ENCODE measurements around the gene ZNF689. TPM values are rescaled to one million over a fixed set of nuclear protein-coding genes. Genes with fewer than 3 reads are reported as not detected.

Gene ZNF689
- total RNA-seq, 2 donors from 2014 or later: 13.4 to 17.8 TPM

- intact Hi-C loops (cut with DNase I): no loop called here
- Histone ChIP-seq H3K4me1 (replicated peaks) (no peaks in the 10 kb centered on the region), H3K36me3 (no peaks in the 10 kb centered on the region), H3K4me3 (no peak overlapping the region), H3K9me3 (no peaks in the 10 kb centered on the region), H3K27me3 (replicated peaks; ENCODE audit: insufficient read depth) (no peaks in the 10 kb centered on the region), H3K27ac (no peak overlapping the region)
- DNase-seq (ENCODE audit: low spot score): no peak
- no peak for TF ChIP-seq POLR2AphosphoS5 (IDR thresholded peaks at IDR 0.05)
- TF ChIP-seq POLR2A (IDR thresholded peaks at IDR 0.05): no peak
- no peak for TF ChIP-seq CTCF (IDR thresholded peaks at IDR 0.05)
- 98% methylated on average over 2 of the region's 2 CpGs for WGBS
Observed at GRCh38 chr16:30588651-30589050, 21.5 kb downstream of the ZNF689 start.

- peak; percentile 100 for TF ChIP-seq POLR2AphosphoS5 (IDR thresholded peaks at IDR 0.05)
- TF ChIP-seq CTCF (IDR thresholded peaks at IDR 0.05): peak in 3 of 4 experiments; percentile 54 to 69 (median 62)
- peak; percentile 56 for TF ChIP-seq POLR2A (IDR thresholded peaks at IDR 0.05)
- H3K27me3 ChIP-seq (replicated peaks; ENCODE audit: insufficient read depth): no peaks in the 10 kb centered on the region
- DNase-seq (ENCODE audit: low spot score): peak; percentile 98
- WGBS: 0% methylated on average over 21 of the region's 50 CpGs
- H3K4me1 ChIP-seq (replicated peaks): peaks cover 3% of the 10 kb centered on the region
- intact Hi-C loops (cut with DNase I): no loop called here
- peak within 1 kb of the TSS; percentile 88 to 91 for H3K27ac ChIP-seq
- peak within 1 kb of the TSS; percentile 61 to 76 for H3K4me3 ChIP-seq
- no peaks in the 10 kb centered on the region for H3K36me3 ChIP-seq
- no peaks in the 10 kb centered on the region for H3K9me3 ChIP-seq
Observed at GRCh38 chr16:30585400-30586191, 24.6 kb downstream of the ZNF689 start, which contains the start of gene ZNF785. TSS of gene ZNF785 (minus strand) at chr16:30585697. CDS start at chr16:30585611, 86 bp downstream.

GRCh38 chr16:30585022-30585399 lies 25.2 kb downstream of the ZNF689 start:
- intact Hi-C loops (cut with DNase I): no loop called here
- TF ChIP-seq CTCF (IDR thresholded peaks at IDR 0.05): no peak
- Histone ChIP-seq H3K27ac (peak overlapping the region; percentile 88 to 91), H3K4me3 (peak overlapping the region; percentile 61 to 76), H3K27me3 (replicated peaks; ENCODE audit: insufficient read depth) (no peaks in the 10 kb centered on the region), H3K36me3 (no peaks in the 10 kb centered on the region), H3K9me3 (no peaks in the 10 kb centered on the region), H3K4me1 (replicated peaks) (peaks cover 3% of the 10 kb centered on the region)
- WGBS: under 1% methylated on average over 17 of the region's 23 CpGs
- no peak for DNase-seq (ENCODE audit: low spot score)

GRCh38 chr16:30582611-30583340 lies 27.4 kb downstream of the ZNF689 start:
- 95% methylated on average over 40 of the region's 48 CpGs for WGBS
- Histone ChIP-seq H3K4me3 (no peak overlapping the region), H3K4me1 (replicated peaks) (peaks cover 3% of the 10 kb centered on the region), H3K27me3 (replicated peaks; ENCODE audit: insufficient read depth) (no peaks in the 10 kb centered on the region), H3K9me3 (no peaks in the 10 kb centered on the region), H3K36me3 (peaks cover 0 to 3% of the 10 kb centered on the region in 2 donors), H3K27ac (no peak overlapping the region)
- DNase-seq (ENCODE audit: low spot score): no peak
- TF ChIP-seq CTCF (IDR thresholded peaks at IDR 0.05): no peak
- TF ChIP-seq POLR2A (IDR thresholded peaks at IDR 0.05): no peak
- TF ChIP-seq POLR2AphosphoS5 (IDR thresholded peaks at IDR 0.05): no peak
- intact Hi-C loops (cut with DNase I): no loop called here
